ENCODE results near the gene FBXW8. TPM values are rescaled to one million over a fixed set of nuclear protein-coding genes. Genes with fewer than 3 reads are reported as not detected.
A peak's percentile ranks its signal among the peaks of the same experiment; 100 is the strongest.

FBXW8 gene
- total RNA-seq, 1 experiment from 2014 or later = 15.6 TPM

DNA sequence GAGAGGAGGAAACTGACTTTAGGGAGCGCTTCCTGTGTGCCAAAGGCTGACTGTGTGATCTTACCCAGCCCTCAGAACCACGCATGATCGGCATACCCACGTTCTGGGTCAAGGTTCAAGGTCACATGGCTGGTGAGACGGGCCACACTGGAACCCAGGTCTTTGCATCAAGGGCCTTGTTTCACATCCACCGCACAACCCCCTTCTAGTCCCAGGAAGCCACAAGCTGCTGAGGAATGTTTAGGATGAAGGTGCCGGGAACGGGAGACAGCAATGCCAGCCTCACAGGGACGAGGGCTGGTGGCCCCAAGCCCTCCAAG is 137.8 kb downstream of the FBXW8 start (continued):
- TF ChIP-seq, protein P1, sequence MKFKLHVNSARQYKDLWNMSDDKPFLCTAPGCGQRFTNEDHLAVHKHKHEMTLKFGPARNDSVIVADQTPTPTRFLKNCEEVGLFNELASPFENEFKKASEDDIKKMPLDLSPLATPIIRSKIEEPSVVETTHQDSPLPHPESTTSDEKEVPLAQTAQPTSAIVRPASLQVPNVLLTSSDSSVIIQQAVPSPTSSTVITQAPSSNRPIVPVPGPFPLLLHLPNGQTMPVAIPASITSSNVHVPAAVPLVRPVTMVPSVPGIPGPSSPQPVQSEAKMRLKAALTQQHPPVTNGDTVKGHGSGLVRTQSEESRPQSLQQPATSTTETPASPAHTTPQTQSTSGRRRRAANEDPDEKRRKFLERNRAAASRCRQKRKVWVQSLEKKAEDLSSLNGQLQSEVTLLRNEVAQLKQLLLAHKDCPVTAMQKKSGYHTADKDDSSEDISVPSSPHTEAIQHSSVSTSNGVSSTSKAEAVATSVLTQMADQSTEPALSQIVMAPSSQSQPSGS (CRISPR knock-in tag; IDR thresholded peaks at IDR 0.05; ENCODE audit: borderline replicate concordance, low read depth) = no peak
- TF ChIP-seq ZNF423 (CRISPR knock-in tag; IDR thresholded peaks at IDR 0.05) (no peak), ZNF416 (CRISPR knock-in tag; IDR thresholded peaks at IDR 0.05) (no peak)
- TF ChIP-seq, protein P2, sequence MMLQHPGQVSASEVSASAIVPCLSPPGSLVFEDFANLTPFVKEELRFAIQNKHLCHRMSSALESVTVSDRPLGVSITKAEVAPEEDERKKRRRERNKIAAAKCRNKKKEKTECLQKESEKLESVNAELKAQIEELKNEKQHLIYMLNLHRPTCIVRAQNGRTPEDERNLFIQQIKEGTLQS (CRISPR knock-in tag; conservative IDR thresholded peaks at IDR 0.05) = no peak

DNA sequence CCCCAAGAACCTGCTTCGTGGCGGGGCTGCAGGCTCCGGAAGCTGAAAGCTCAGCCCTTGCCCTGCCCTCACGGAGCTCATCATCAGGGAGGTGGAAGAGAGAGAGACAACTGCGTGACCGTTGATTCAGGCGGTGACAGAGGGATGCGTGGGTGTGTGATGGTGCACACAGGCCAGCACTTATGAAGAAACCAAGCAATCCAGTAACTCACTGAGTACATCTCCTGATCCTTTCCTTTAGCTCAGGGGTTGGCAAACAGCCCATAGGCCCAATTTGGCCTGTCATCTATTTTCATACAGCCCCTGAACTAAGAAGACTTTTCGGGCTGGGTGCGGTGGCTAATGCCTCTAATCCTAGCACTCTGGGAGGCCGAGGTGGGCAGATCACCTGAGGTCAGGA is 138.5 kb downstream of the FBXW8 start:
- no peak for DNase-seq (ENCODE audit: low spot score)
- Mint-ChIP-seq H3K9me3 (no peaks in the 10 kb centered on the region), H3K4me1 (peaks cover 66% of the 10 kb centered on the region), H3K27me3 (ENCODE audit: low read depth) (no peaks in the 10 kb centered on the region), H3K36me3 (no peaks in the 10 kb centered on the region), H3K27ac (peak overlapping the region; percentile 45; the same call in 1 of the 2 replicates), H3K4me3 (no peak overlapping the region)
- ChIA-PET CTCF (interaction anchor here (1.3 kb wide), 1 partner anchor 47 kb away, joined by 4 read pairs; no protein-coding TSS in a partner anchor), POLR2A (interaction anchor here (0.6 kb wide), 1 partner anchor 63 kb away, joined by 3 read pairs; no protein-coding TSS in a partner anchor)
- TF ChIP-seq, protein P3, sequence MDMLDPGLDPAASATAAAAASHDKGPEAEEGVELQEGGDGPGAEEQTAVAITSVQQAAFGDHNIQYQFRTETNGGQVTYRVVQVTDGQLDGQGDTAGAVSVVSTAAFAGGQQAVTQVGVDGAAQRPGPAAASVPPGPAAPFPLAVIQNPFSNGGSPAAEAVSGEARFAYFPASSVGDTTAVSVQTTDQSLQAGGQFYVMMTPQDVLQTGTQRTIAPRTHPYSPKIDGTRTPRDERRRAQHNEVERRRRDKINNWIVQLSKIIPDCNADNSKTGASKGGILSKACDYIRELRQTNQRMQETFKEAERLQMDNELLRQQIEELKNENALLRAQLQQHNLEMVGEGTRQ (CRISPR knock-in tag; IDR thresholded peaks at IDR 0.05) = no peak
- TF ChIP-seq CBFB (CRISPR knock-in tag; IDR thresholded peaks at IDR 0.05; ENCODE audit: low read depth) (no peak), RORB (CRISPR knock-in tag; IDR thresholded peaks at IDR 0.05) (no peak), NR3C1 (CRISPR knock-in tag; conservative IDR thresholded peaks at IDR 0.05; ENCODE audit: low read depth) (no peak), NFYB (CRISPR knock-in tag; conservative IDR thresholded peaks at IDR 0.05; ENCODE audit: low read depth) (no peak), ELF4 (CRISPR knock-in tag; IDR thresholded peaks at IDR 0.05; ENCODE audit: low read depth) (no peak), ZNF671 (CRISPR knock-in tag; IDR thresholded peaks at IDR 0.05) (no peak), GABPB1 (CRISPR knock-in tag; IDR thresholded peaks at IDR 0.05) (no peak), EMX1 (CRISPR knock-in tag; IDR thresholded peaks at IDR 0.05) (no peak), ZNF121 (CRISPR knock-in tag; IDR thresholded peaks at IDR 0.05) (no peak), ZNF423 (CRISPR knock-in tag; IDR thresholded peaks at IDR 0.05) (no peak), TEAD4 (CRISPR knock-in tag; IDR thresholded peaks at IDR 0.05) (no peak)
- TF ChIP-seq, protein P4, sequence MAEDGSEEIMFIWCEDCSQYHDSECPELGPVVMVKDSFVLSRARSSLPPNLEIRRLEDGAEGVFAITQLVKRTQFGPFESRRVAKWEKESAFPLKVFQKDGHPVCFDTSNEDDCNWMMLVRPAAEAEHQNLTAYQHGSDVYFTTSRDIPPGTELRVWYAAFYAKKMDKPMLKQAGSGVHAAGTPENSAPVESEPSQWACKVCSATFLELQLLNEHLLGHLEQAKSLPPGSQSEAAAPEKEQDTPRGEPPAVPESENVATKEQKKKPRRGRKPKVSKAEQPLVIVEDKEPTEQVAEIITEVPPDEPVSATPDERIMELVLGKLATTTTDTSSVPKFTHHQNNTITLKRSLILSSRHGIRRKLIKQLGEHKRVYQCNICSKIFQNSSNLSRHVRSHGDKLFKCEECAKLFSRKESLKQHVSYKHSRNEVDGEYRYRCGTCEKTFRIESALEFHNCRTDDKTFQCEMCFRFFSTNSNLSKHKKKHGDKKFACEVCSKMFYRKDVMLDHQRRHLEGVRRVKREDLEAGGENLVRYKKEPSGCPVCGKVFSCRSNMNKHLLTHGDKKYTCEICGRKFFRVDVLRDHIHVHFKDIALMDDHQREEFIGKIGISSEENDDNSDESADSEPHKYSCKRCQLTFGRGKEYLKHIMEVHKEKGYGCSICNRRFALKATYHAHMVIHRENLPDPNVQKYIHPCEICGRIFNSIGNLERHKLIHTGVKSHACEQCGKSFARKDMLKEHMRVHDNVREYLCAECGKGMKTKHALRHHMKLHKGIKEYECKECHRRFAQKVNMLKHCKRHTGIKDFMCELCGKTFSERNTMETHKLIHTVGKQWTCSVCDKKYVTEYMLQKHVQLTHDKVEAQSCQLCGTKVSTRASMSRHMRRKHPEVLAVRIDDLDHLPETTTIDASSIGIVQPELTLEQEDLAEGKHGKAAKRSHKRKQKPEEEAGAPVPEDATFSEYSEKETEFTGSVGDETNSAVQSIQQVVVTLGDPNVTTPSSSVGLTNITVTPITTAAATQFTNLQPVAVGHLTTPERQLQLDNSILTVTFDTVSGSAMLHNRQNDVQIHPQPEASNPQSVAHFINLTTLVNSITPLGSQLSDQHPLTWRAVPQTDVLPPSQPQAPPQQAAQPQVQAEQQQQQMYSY (CRISPR knock-in tag; IDR thresholded peaks at IDR 0.05) = no peak
- TF ChIP-seq, protein P5, sequence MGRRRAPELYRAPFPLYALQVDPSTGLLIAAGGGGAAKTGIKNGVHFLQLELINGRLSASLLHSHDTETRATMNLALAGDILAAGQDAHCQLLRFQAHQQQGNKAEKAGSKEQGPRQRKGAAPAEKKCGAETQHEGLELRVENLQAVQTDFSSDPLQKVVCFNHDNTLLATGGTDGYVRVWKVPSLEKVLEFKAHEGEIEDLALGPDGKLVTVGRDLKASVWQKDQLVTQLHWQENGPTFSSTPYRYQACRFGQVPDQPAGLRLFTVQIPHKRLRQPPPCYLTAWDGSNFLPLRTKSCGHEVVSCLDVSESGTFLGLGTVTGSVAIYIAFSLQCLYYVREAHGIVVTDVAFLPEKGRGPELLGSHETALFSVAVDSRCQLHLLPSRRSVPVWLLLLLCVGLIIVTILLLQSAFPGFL (CRISPR knock-in tag; IDR thresholded peaks at IDR 0.05; ENCODE audit: borderline replicate concordance) = no peak
- no peak for ATAC-seq

DNA sequence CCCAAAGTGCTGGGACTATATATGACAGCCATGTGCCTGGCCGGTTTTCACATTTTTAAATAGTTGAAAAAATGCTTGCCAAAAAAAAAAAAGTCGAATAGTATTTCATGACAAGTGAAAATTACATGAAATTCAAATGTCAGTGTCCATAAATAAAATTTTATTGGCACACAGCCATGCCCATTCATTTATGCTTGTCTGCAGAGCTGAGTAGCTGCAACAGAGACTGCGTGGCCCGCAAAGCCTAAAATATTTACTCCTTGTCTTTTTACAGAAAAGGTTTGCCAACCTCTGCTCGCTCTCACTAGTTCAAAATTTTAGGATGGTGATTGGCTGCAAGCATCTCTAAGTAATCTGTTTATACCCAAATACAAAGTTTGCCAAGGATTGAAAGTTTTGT is 139.3 kb downstream of the FBXW8 start:
- TF ChIP-seq, protein P6, sequence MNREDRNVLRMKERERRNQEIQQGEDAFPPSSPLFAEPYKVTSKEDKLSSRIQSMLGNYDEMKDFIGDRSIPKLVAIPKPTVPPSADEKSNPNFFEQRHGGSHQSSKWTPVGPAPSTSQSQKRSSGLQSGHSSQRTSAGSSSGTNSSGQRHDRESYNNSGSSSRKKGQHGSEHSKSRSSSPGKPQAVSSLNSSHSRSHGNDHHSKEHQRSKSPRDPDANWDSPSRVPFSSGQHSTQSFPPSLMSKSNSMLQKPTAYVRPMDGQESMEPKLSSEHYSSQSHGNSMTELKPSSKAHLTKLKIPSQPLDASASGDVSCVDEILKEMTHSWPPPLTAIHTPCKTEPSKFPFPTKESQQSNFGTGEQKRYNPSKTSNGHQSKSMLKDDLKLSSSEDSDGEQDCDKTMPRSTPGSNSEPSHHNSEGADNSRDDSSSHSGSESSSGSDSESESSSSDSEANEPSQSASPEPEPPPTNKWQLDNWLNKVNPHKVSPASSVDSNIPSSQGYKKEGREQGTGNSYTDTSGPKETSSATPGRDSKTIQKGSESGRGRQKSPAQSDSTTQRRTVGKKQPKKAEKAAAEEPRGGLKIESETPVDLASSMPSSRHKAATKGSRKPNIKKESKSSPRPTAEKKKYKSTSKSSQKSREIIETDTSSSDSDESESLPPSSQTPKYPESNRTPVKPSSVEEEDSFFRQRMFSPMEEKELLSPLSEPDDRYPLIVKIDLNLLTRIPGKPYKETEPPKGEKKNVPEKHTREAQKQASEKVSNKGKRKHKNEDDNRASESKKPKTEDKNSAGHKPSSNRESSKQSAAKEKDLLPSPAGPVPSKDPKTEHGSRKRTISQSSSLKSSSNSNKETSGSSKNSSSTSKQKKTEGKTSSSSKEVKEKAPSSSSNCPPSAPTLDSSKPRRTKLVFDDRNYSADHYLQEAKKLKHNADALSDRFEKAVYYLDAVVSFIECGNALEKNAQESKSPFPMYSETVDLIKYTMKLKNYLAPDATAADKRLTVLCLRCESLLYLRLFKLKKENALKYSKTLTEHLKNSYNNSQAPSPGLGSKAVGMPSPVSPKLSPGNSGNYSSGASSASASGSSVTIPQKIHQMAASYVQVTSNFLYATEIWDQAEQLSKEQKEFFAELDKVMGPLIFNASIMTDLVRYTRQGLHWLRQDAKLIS (CRISPR knock-in tag; IDR thresholded peaks at IDR 0.05; ENCODE audit: borderline replicate concordance) = no peak
- DNase-seq (ENCODE audit: low spot score) (no peak), ATAC-seq (no peak)
- no peaks in the 10 kb centered on the region for H3K36me3 Mint-ChIP-seq
- peak overlapping the region; percentile 19; the same call in 1 of the 2 replicates for H3K27ac Mint-ChIP-seq
- H3K9me3 Mint-ChIP-seq = no peaks in the 10 kb centered on the region
- no peaks in the 10 kb centered on the region for H3K27me3 Mint-ChIP-seq (ENCODE audit: low read depth)
- no peak overlapping the region for H3K4me3 Mint-ChIP-seq
- POLR2A ChIA-PET = no interaction called here
- H3K4me1 Mint-ChIP-seq = peaks cover 62% of the 10 kb centered on the region
- CTCF ChIA-PET = interaction anchor here (1.3 kb wide), 1 partner anchor 62 kb away, joined by 3 read pairs; no protein-coding TSS in a partner anchor

Measured in WTC11 (cell line).